GM10847 (cell line): Measurements from ENCODE around the gene SUN1.

Experiments used
- POLR2A ChIP-seq: IDR thresholded peaks from 2 replicates; pipeline ENCODE4 v1.6.1; 2011; ENCODE audit not compliant: insufficient read length; ENCODE audit errors: extremely low read depth

Gene SUN1

GRCh38 chr7:898855-899681 is 66.8 kb downstream of the SUN1 start:
- no peak for TF ChIP-seq POLR2A

DNA sequence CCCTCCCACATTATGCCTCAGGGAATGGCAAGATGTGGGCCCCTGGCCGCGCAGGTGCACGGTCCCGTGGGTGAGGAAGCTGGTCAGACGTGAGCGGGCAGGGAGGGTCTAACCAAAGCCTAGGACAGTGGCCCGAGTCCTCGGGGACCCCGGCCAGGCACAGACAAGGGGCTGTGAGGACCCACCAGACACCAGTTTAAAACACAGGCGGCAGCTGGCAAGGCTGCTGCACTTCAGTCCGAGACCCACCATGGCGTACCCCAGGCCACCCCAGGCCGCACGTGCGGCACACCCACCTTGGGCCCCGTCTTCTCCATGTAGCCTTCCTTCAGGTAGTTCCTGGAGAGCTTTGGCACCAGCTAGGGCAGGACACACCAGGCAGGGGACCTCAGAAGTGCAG is 67.5 kb downstream of the SUN1 start:
- TF ChIP-seq POLR2A: no peak

- TF ChIP-seq POLR2A: no peak
Observed at GRCh38 chr7:900331-901040, 68.2 kb downstream of the SUN1 start.

DNA sequence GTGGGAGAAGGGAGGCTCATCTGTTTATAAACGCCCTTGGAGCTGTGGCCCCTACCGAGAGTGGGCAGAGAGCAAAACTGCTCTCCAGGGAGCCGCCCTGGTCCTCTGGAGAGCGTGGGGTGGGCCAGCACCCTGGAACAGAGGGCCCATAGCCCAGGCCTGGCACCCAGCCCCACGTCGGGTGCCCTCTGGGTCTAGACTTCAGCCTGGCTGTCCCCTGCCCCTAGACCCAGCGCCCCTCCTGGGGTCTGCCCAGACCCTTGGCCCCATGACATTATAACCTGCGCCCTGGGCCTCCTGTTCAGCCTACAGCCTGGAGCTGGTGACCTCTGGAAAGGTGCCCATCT is 68.7 kb downstream of the SUN1 start:
- no peak for TF ChIP-seq POLR2A

- no peak for TF ChIP-seq POLR2A
Observed at GRCh38 chr7:901388-902154, 69.3 kb downstream of the SUN1 start.

GRCh38 chr7:902996-903395 is 70.7 kb downstream of the SUN1 start:
- TF ChIP-seq POLR2A: no peak

DNA sequence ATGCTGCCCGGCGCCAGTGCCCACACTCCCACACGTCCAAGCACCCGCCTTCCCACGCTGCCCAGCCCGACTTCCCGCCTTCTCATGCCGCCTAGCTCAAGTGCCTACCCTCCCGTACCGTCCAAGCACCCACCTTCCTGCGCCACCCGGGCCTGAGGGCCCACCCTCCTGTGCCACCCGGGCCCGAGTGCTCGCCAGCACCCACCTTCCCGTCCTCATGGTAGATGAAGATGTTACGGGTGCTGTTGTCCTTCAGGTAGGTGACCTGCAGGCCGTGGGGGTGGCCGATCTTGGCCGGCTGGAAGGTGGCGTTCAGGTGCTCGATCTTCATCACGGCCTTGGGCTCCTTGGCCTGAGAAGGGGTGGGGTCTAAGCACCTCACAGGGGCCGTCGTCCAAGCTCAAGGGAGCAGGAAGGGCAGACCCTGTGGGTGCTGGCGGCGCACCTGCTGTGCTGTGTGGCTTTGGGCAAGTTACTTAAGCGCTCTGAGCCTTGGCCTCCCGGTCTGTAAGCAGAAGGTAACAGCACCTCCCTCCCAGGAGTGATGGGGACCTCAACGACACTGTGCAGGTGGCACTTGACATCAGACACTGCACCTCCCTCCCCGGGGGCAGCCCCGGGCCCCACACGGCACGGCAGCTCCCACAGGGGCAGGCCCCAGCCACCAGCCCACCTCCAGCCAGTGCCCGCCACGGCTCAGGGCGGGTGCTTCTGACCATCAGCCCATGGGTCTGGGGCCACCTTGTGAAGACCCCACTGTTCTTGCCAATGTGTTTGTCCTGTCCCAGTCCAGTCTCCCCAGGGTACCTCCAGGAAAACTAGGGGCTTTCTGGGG is 71.9 kb downstream of the SUN1 start:
- TF ChIP-seq POLR2A: no peak

DNA sequence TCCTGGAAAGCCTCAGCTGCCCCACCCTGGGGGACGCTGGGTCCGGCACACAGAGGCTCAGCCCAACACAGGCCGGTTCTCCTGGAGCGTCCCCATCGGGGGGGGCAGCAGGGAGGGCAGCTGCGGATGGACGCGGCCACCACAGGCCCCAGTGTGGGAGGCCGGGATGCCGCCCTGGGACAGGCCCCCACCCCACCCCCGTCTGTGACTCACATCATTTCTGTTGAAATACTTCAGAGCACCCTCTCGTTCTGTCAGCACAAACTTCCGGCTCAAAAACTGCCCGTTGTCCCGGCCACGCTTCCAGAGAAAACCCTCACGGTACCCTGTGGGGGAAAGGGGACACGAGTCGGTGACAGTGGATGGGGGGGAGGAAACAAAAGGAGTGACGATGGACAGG is 72.6 kb downstream of the SUN1 start:
- no peak for TF ChIP-seq POLR2A

- TF ChIP-seq POLR2A: no peak
Observed at GRCh38 chr7:906776-907157, 74.5 kb downstream of the SUN1 start.

- TF ChIP-seq POLR2A: no peak
Observed at GRCh38 chr7:907158-907980, 75.1 kb downstream of the SUN1 start.

DNA sequence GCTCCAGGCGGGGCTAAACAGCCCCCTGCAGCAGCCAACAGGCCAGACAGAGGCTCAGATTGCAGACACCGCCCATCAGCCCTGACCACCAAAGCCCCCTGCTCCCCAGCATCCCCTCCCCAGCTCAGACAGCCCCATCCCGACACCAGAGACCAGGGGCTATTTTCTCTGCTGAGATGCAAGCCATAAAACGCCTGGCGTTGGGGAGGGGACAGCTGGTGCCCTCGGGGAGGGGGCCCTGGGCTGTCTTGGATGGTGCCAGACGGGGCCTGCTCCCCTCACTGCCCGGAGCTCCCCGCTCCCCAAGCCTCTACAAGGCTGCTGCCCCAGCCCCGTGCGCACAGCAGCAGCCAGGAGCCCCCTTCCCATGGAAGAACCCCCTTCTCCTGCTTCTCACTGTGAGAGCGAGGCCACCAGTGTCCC is 75.9 kb downstream of the SUN1 start:
- TF ChIP-seq POLR2A: no peak

GRCh38 chr7:909358-910329 is 77.4 kb downstream of the SUN1 start:
- TF ChIP-seq POLR2A: no peak

DNA sequence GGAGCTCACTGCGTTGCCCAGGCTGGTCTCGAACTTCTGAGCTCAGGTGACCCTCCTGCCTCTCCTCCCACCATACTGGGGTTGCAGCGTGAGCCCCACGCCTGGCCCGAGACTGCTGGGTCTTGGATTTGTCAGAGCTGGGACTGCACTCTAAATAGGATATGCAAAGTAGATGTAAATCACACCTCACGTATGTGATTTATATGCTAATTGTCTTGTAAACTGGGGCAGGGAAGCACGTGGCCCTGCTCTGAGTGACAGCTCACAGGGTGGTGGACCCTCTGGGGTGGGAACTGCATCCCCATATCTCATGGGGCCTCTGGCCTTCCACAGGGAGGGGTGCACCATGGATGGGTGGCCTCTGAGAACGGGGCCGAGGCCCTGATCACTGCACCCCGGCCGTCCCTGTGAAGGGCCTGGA is 78.2 kb downstream of the SUN1 start:
- TF ChIP-seq POLR2A: no peak

- TF ChIP-seq POLR2A: no peak
Observed at GRCh38 chr7:910931-911431, 78.7 kb downstream of the SUN1 start.
